ENCODE results near the gene TEPSIN. TPM values are rescaled to one million over a fixed set of nuclear protein-coding genes. Genes with fewer than 3 reads are reported as not detected.

The TEPSIN gene
- total and polyA plus RNA-seq, 2 donors (not counting 3 experiments of a cell fraction or from before 2014, with no cell fraction given): 41.6 to 45.3 TPM

- Histone ChIP-seq H3K79me2 (ENCODE audit: control insufficient read depth, insufficient read depth, low read length) (no peaks in the 10 kb centered on the region), H3K9me3 (replicated peaks; ENCODE audit: control insufficient read depth, insufficient read depth, low read length) (no peaks in the 10 kb centered on the region), H3K4me3 (replicated peaks in 1 of 3; ENCODE audit: insufficient read depth in 1 of 3, low read depth in 1 of 3, low read length in 3 of 3) (no peak overlapping the region), H3K4me2 (ENCODE audit: insufficient read depth, low read length) (no peak overlapping the region), H3K4me1 (ENCODE audit: control insufficient read depth, extremely low read depth, insufficient read depth, low read length) (no peaks in the 10 kb centered on the region), H2AFZ (ENCODE audit: low read depth, low read length) (no peak overlapping the region), H3K27ac (ENCODE audit: insufficient read depth, low read depth, low read length) (no peak overlapping the region), H3K9me1 (replicated peaks; ENCODE audit: control insufficient read depth, extremely low read depth, insufficient read depth, low read length) (no peaks in the 10 kb centered on the region), H3K27me3 (ENCODE audit: control insufficient read depth in 2 of 2, insufficient read depth in 2 of 2, low read length in 2 of 2) (no peaks in the 10 kb centered on the region), H3K9ac (replicated peaks; ENCODE audit: extremely low read depth, insufficient read depth, low read length) (no peak overlapping the region), H4K20me1 (replicated peaks; ENCODE audit: control insufficient read depth, extremely low read depth, insufficient read depth, low read length) (no peaks in the 10 kb centered on the region), H3K36me3 (ENCODE audit: control insufficient read depth in 2 of 2, extremely low read depth in 1 of 2, insufficient read depth in 2 of 2, low read length in 2 of 2) (peaks cover 0 to 4% of the 10 kb centered on the region in 2 experiments)
- TF ChIP-seq POLR2A (IDR thresholded peaks at IDR 0.05; ENCODE audit: low read depth, low read length) (no peak), JUN (IDR thresholded peaks at IDR 0.05; ENCODE audit: borderline replicate concordance, insufficient read depth, insufficient read length, low read depth) (no peak), MAX (IDR thresholded peaks at IDR 0.05; ENCODE audit: insufficient read depth, insufficient read length) (no peak), POLR2AphosphoS5 (IDR thresholded peaks at IDR 0.05; ENCODE audit: insufficient read depth, low read depth, low read length) (no peak), GATA2 (IDR thresholded peaks at IDR 0.05; ENCODE audit: insufficient read depth, insufficient read length, low read depth, low read length) (no peak), EZH2 (IDR thresholded peaks at IDR 0.05; ENCODE audit: borderline replicate concordance, low read depth, low read length, severe bottlenecking) (no peak)
- no peak for DNase-seq (ENCODE audit: low read depth, low spot score)
- no peak for FAIRE-seq
- no TSS peak for BruUV-seq (replicated peaks)
- dilution Hi-C loops (cut with MboI; ENCODE audit: extremely low pct_ligation_motif_present, low sequenced_read_pairs): no loop called here
- CTCF ChIA-PET: interaction anchor here (4.4 kb wide), 1 partner anchor 59 kb away, joined by 91 read pairs; no protein-coding TSS in a partner anchor
- POLR2A ChIA-PET: no interaction called here
- intact Hi-C loops (cut with micrococcal nuclease): no loop called here
Measured at GRCh38 chr17:81202318-81202717, 36.5 kb downstream of the TEPSIN start.

Measured in endothelial cell of umbilical vein (primary cell).